HG02610 (cell line): Measurements from ENCODE around the gene B3GALNT2.

Experiments used
- ATAC-seq: cut with Tn5 transposase; IDR thresholded peaks from one replicate; pipeline ENCODE4 v1.9.1; 2021; ENCODE audit warnings: mild to moderate bottlenecking, moderate library complexity; ENCODE audit not compliant: unreplicated experiment

The B3GALNT2 gene

DNA sequence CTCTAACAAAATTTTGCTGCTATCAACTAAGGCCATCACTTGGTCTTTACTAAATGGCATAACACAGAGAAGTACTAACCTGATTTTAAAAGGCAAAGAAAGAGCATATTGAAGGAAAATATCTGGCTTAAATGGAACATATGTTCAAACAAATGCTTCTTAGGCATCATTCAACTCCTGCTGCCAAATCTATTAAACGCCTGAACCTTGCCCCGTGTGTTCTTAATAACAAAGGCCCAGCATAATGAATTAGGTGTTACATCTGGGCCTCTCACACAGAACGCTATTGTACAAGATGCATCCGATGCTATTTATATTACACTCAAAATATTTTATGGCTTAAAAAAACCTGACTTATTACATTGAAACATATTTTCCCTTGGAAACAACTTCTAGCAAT lies 48.4 kb downstream of the B3GALNT2 start:
- ATAC-seq, result no peak

GRCh38 chr1:235455097-235455496 lies 49.2 kb downstream of the B3GALNT2 start:
- ATAC-seq, result no peak

GRCh38 chr1:235454021-235454420 lies 50.2 kb downstream of the B3GALNT2 start:
- ATAC-seq, result no peak

- no peak for ATAC-seq
Observed at GRCh38 chr1:235450886-235451483, 53.3 kb downstream of the B3GALNT2 start.

GRCh38 chr1:235450433-235450832 lies 53.8 kb downstream of the B3GALNT2 start:
- ATAC-seq, result no peak

DNA sequence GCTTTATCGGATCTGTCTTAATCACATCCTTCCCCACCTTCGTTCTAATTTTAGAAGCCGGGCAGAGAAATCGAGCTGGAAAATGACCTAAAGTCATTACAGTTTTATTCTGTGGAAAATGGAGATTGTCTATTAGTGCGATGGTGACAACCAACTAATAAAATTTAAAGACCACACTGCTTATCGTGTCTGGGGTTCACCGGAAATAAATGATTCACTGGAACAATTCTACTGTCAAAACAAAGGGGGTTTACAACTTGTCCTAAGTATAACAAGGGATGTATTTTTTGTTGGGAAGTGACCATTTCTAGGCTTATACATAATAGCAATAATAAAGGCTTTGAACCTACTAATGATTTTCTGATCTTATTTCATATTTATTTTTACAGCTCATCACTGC lies 55.6 kb downstream of the B3GALNT2 start:
- ATAC-seq, result no peak

DNA sequence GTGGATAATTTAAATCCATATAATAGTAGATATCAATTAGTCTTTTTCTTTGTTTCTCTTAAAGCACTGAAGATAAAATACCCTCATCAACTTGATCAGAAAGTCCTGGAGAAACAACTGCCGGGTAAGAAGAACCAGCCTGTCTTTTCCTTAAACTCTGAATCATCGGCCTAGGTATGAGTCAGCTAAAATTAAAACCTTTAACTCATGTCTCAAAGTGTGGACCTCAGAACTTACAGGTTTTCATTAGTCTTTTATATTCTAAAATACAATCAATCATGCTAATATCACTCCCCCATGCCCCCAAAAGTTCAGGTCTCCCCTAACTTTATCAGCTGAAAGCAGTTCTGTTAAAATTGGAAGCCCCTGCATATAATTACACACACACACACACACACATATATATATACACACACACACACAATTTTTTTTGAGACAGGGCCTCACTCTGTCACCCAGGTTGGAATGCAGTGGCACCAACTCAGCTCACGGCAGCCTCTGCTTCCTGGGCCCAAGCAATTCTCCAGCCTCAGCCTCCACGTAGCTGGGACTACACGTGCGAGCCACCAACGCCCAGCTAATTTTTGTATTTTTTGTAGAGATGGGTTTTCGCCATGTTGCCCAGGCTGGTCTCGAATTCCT lies 61.3 kb downstream of the B3GALNT2 start:
- no peak for ATAC-seq

DNA sequence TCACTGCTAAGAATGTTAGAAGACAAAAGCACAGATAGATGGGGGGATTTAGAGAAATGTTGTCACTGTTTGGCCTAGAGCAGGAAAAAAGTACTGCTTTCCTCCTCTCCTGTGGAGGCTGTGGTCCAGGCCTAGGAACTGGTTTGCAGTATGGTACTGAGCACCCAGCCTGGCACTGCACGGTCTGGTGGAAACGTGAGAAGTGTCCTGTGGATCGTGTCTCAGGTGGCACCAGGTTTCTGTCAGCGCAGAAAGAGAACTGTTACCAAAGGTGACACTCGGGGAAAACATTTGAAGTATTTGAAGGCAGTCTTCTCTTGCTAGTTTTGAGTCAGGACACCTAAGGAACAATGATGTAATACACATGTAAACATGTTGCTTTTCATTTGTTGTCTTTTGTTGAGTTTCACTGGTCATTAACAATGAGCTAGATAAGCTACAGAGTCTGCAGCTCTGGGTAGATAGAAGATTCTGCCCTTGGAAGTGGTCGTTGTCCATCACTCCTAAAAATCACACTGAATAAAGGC lies 63.0 kb downstream of the B3GALNT2 start:
- no peak for ATAC-seq

- no peak for ATAC-seq
Observed at GRCh38 chr1:235434001-235434400, 70.3 kb downstream of the B3GALNT2 start.

GRCh38 chr1:235430991-235431390 lies 73.3 kb downstream of the B3GALNT2 start:
- ATAC-seq, result no peak

- ATAC-seq, result no peak
Observed at GRCh38 chr1:235429143-235429542, 75.1 kb downstream of the B3GALNT2 start.

GRCh38 chr1:235427447-235427846 lies 76.8 kb downstream of the B3GALNT2 start:
- no peak for ATAC-seq

DNA sequence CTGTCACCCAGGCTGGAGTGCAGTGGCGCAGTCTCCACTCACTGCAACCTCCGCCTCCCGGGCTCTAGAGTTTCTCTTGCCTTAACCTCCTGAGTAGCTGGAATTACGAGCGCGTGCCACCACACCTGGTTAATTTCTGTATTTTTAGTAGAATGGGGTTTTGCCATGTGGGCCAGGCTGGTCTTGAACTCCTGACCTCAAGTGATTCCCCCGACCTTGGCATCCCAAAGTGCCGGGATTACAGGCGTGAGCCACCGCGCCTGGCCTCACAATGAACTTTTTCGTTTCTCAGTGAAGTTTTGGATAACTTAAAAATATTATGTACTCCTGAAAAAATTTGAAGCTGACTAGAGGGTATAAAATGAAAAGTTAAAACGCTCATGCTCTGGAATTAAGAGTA lies 77.6 kb downstream of the B3GALNT2 start:
- ATAC-seq, result no peak

DNA sequence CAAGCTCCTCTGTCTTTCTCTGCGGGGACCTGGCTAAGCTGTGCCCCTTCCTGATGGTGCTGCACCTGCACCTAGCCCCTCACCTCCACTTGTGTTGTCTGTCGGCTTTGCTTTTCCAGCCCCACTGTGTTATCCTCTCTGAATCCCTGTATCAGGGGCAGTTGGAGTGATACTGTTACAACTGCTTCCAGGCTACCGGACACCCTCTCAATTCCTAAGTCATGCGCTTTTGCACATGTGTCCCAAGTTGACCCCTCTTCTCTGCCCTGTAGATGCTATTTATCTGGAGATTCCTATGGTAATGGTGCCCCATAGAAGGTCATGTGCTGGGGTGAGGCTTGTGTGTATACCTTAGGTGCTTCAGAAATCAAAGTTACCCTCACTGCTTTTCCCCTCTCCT lies 78.1 kb downstream of the B3GALNT2 start:
- ATAC-seq, result no peak

DNA sequence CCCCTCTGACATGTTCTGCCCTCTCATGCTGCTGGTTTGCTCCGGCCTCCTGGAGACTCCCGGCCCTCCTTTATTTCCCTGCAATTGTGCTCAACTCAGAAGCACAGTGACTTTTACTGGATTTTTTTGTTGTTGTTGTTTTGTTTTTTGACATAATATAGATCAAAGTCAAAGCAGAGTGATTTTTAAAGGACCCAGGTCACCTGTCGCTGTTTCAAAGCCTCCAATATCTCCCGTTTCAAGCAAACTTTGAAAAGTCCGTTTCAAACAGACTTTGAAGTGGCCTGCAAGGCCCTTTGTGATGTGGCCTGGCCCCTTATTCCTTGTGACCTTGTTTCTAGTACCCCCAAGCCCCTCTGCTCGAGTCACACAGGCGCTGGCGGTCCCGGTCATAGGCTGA lies 78.9 kb downstream of the B3GALNT2 start:
- ATAC-seq, result no peak

- ATAC-seq, result peak; percentile 43
Observed at GRCh38 chr1:235424092-235424491, 80.2 kb downstream of the B3GALNT2 start.

DNA sequence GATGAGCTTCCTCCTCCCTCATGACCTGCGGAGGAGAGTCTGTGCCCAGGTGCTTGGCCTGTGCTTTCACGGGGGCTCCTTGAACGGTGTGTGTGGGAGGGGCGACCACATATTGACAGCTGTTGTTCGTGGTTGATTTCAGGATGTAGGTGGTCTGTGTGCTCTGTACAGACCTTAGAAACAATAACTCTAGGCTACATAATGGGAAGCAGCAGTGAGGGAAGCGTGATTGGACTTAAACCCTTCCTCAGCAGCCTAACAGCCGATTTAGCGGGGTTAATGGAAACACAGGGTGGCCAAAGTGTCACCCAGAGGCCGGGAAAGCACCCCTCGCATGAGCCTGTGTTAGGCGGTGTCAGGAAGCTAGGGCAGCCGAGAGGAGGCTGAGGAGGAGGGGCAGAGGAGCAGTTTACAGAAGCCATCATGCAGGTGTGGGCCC lies 81.0 kb downstream of the B3GALNT2 start:
- peak; percentile 74 for ATAC-seq

- no peak for ATAC-seq
Observed at GRCh38 chr1:235421751-235422150, 82.5 kb downstream of the B3GALNT2 start.

- no peak for ATAC-seq
Observed at GRCh38 chr1:235417086-235417697, 87.1 kb downstream of the B3GALNT2 start.

GRCh38 chr1:235416662-235417049 lies 87.6 kb downstream of the B3GALNT2 start:
- no peak for ATAC-seq

- peak; percentile 75 for ATAC-seq
Observed at GRCh38 chr1:235415008-235415904, 89.0 kb downstream of the B3GALNT2 start.
